Endothelial cell of umbilical vein (primary cell): ENCODE data around the gene ORC5. TPM values are rescaled to one million over a fixed set of nuclear protein-coding genes. Genes with fewer than 3 reads are reported as not detected.
A peak's percentile ranks its signal among the peaks of the same experiment; 100 is the strongest.

Experiments
- BruUV-seq: library from RNA; stranded (reverse); fragments of 400-500 nt; replicated peaks from 2 replicates; lab custom pipeline; 2021; lab: Mats Ljungman, UMichigan
- CTCF ChIA-PET: fragments of 300-600, 350-600 bp; sonication (Branson Sonifier 250); formaldehyde crosslinking; loops from one replicate; lab custom pipeline; 2021; ENCODE audit warnings: antibody characterized with exemption, inconsistent platforms; lab: Charles Lee
- POLR2A ChIA-PET: fragments of 300-600, 350-600 bp; sonication (Branson Sonifier 250); formaldehyde crosslinking; loops from one replicate; lab custom pipeline; 2021; ENCODE audit warnings: antibody characterized with exemption, inconsistent platforms; lab: Charles Lee
- DNase-seq: peaks from one replicate; pipeline ENCODE4 v3.0.0-alpha.2; 2011; ENCODE audit warnings: low read depth, low spot score
- FAIRE-seq: peaks from 2 replicates; lab custom pipeline; 2011; peaks lifted over from hg19 to GRCh38; lab: Jason Lieb, UNC
- H2AFZ ChIP-seq: 2 replicates; pipeline ENCODE4 v1.6.0; 2012; ENCODE audit warnings: low read depth, low read length, control low read depth, inconsistent platforms
- H3K27ac ChIP-seq: 2 replicates; pipeline ENCODE4 v1.5.1; 2011; ENCODE audit warnings: low read depth, mild to moderate bottlenecking, control low read depth, low read length, moderate library complexity; ENCODE audit not compliant: insufficient read depth
- H3K27me3 ChIP-seq, 2 experiments: 2 replicates each; pipeline versions ENCODE4 v1.6.0 to v1.6.1; 2011; ENCODE audit warnings: low read length in 2 of 2, mixed read lengths in 1 of 2; ENCODE audit not compliant: control insufficient read depth in 2 of 2, insufficient read depth in 2 of 2
- H3K36me3 ChIP-seq, 2 experiments: 2 replicates in 1 of 2; 3 replicates in 1 of 2; pipeline ENCODE4 v1.5.1; 2011; ENCODE audit warnings: low read length in 2 of 2, mild to moderate bottlenecking in 1 of 2, moderate library complexity in 1 of 2; ENCODE audit not compliant: control insufficient read depth in 2 of 2, insufficient read depth in 2 of 2; ENCODE audit errors: extremely low read depth in 1 of 2
- H3K4me1 ChIP-seq: 3 replicates; pipeline ENCODE4 v1.5.1; 2011; ENCODE audit warnings: mild to moderate bottlenecking, low read length; ENCODE audit not compliant: control insufficient read depth, insufficient read depth; ENCODE audit errors: extremely low read depth
- H3K4me2 ChIP-seq: 2 replicates; pipeline ENCODE4 v1.6.1; 2011; ENCODE audit warnings: low read length, control low read depth, mixed read lengths; ENCODE audit not compliant: insufficient read depth
- H3K4me3 ChIP-seq, 3 experiments: fragments of 200-600 bp in 1 of 3; sonication (generic), shearing (Covaris generic) in 1 of 3; replicated peaks in 1 of 3; 2 replicates each; pipeline ENCODE4 v1.5.1; 2011 to 2016; ENCODE audit warnings: control low read depth in 3 of 3, low read length in 3 of 3, mild to moderate bottlenecking in 2 of 3, inconsistent platforms in 1 of 3, low read depth in 1 of 3, moderate library complexity in 1 of 3; ENCODE audit not compliant: insufficient read depth in 1 of 3
- H3K79me2 ChIP-seq: 2 replicates; pipeline ENCODE4 v1.6.0; 2012; ENCODE audit warnings: low read length, inconsistent platforms; ENCODE audit not compliant: control insufficient read depth, insufficient read depth
- H3K9ac ChIP-seq: replicated peaks from 2 replicates; pipeline ENCODE3; 2011; ENCODE audit warnings: low read length, control low read depth; ENCODE audit not compliant: insufficient read depth; ENCODE audit errors: extremely low read depth
- H3K9me1 ChIP-seq: replicated peaks from 3 replicates; pipeline ENCODE4 v1.6.0; 2011; ENCODE audit warnings: mild to moderate bottlenecking, low read length; ENCODE audit not compliant: control insufficient read depth, insufficient read depth; ENCODE audit errors: extremely low read depth
- H3K9me3 ChIP-seq: replicated peaks from 2 replicates; pipeline ENCODE4 v1.5.1; 2012; ENCODE audit warnings: low read length, inconsistent platforms; ENCODE audit not compliant: control insufficient read depth, insufficient read depth
- H4K20me1 ChIP-seq: replicated peaks from 2 replicates; pipeline ENCODE3; 2011; ENCODE audit warnings: mild to moderate bottlenecking, low read length; ENCODE audit not compliant: control insufficient read depth, insufficient read depth; ENCODE audit errors: extremely low read depth
- CTCF ChIP-seq, 2 donors: IDR thresholded peaks; 1 replicate in 1 of 2; 2 replicates in 1 of 2; pipeline ENCODE4 v1.5.1; 2011; ENCODE audit warnings: low read length in 2 of 2, mild to moderate bottlenecking in 2 of 2, moderate library complexity in 2 of 2, control low read depth in 1 of 2, inconsistent platforms in 1 of 2, low read depth in 1 of 2; ENCODE audit not compliant: insufficient read depth in 1 of 2; ENCODE audit errors: extremely low read depth in 1 of 2
- FOS ChIP-seq: IDR thresholded peaks from 2 replicates; pipeline ENCODE4 v1.6.1; 2011; ENCODE audit warnings: mild to moderate bottlenecking, low read length, moderate library complexity, borderline replicate concordance; ENCODE audit not compliant: insufficient read depth
- POLR2A ChIP-seq: IDR thresholded peaks from 2 replicates; pipeline ENCODE4 v1.6.1; 2012; ENCODE audit warnings: low read depth, mild to moderate bottlenecking, control low read depth, low read length
- dilution Hi-C: fragments of 300-500 bp; cut with MboI; formaldehyde crosslinking; loops from one replicate; pipeline ENCODE4 v1.15.0; 2019; ENCODE audit warnings: low sequenced_read_pairs; ENCODE audit not compliant: extremely low pct_ligation_motif_present
- intact Hi-C: fragments of 100-400 bp; cut with micrococcal nuclease; formaldehyde crosslinking; loops from one replicate; pipeline ENCODE4 v1.10.0; 2022
- polyA plus RNA-seq, 4 experiments: library from polyadenylated mRNA; depleted of rRNA in 3 of 4; stranded (reverse) in 3 of 4; unstranded in 1 of 4; fragments of >200 nt; gene quantifications; 2 replicates each; pipeline versions ENCODE4 v1.2.1 to v1.2.3, GENCODE V29; 2011 to 2012; ENCODE audit warnings: missing spikeins in 1 of 4
- total RNA-seq: library from RNA; stranded (reverse); gene quantifications from 2 replicates; pipeline ENCODE4 v1.2.3, GENCODE V29; 2021

Gene ORC5
- total and polyA plus RNA-seq, 2 donors (not counting 3 experiments of a cell fraction or from before 2014, with no cell fraction given), result 7.9 to 21.1 TPM

- Histone ChIP-seq H3K27ac (no peak overlapping the region), H3K27me3 (peaks cover 0 to 2% of the 10 kb centered on the region in 2 experiments), H3K4me1 (no peaks in the 10 kb centered on the region), H3K9me1 (no peaks in the 10 kb centered on the region), H3K9me3 (no peaks in the 10 kb centered on the region), H3K4me3 (no peak overlapping the region), H4K20me1 (no peaks in the 10 kb centered on the region), H3K9ac (no peak overlapping the region), H3K36me3 (no peaks in the 10 kb centered on the region), H3K79me2 (no peaks in the 10 kb centered on the region), H3K4me2 (no peak overlapping the region), H2AFZ (no peak overlapping the region)
- POLR2A ChIA-PET, result no interaction called here
- dilution Hi-C loops (no loop called here), intact Hi-C loops (no loop called here)
- peak in 1 of 2 donors; percentile 6 for TF ChIP-seq CTCF (IDR thresholded peaks at IDR 0.05; ENCODE audit: extremely low read depth in 1 of 2, insufficient read depth in 1 of 2, low read depth in 1 of 2, low read length in 2 of 2)
- no peak for TF ChIP-seq FOS
- no TSS peak for BruUV-seq
- CTCF ChIA-PET, result interaction anchor here (0.6 to 2.0 kb wide), 9 partner anchors 9 to 574 kb away, joined by 3 to 36 read pairs (median 3); no protein-coding TSS in a partner anchor
- peak; percentile 11 for DNase-seq
- no peak for FAIRE-seq
These were observed 111.1 kb downstream of the ORC5 start for GRCh38 chr7:104096683-104097082.

DNA sequence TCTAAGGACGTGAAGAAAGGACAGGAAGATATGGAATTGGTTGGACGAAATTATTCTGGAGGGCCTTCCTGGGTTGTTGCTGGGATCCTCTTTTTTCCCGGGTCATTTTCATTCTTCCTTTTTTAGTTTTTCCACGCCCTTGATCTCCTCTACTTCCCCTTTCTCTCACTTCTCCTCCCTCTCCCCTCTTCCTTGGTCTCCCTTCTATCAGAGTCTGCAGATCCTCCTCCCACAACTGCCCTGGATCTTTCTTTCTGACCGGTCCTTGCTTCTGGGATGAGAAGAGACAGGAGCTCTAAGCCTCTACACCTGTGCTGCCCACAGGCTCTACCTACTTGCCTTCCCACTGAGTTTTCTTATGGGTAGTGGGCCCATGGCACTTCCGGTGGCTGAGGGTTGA is 114.7 kb downstream of the ORC5 start:
- Histone ChIP-seq H3K36me3 (no peaks in the 10 kb centered on the region), H3K27me3 (no peaks in the 10 kb centered on the region), H4K20me1 (no peaks in the 10 kb centered on the region), H3K4me2 (no peak overlapping the region), H2AFZ (no peak overlapping the region), H3K4me3 (no peak overlapping the region), H3K27ac (no peak overlapping the region), H3K4me1 (no peaks in the 10 kb centered on the region), H3K9me3 (no peaks in the 10 kb centered on the region), H3K79me2 (no peaks in the 10 kb centered on the region), H3K9me1 (no peaks in the 10 kb centered on the region), H3K9ac (no peak overlapping the region)
- CTCF ChIA-PET, result no interaction called here
- POLR2A ChIA-PET, result no interaction called here
- DNase-seq (no peak), FAIRE-seq (no peak)
- intact Hi-C loops, result no loop called here
- TF ChIP-seq POLR2A, result no peak
- no TSS peak for BruUV-seq
- dilution Hi-C loops, result no loop called here
